ENCODE measurements around the gene IL20RB.

Gene IL20RB

GRCh38 chr3:136942803-136943202 is 15.0 kb upstream of the IL20RB start:
- Histone ChIP-seq H3K27ac (ENCODE audit: low read length) (no peak overlapping the region), H3K79me2 (ENCODE audit: low read length) (peaks cover 24% of the 10 kb centered on the region), H4K20me1 (ENCODE audit: insufficient read depth, low read length) (no peaks in the 10 kb centered on the region)

DNA sequence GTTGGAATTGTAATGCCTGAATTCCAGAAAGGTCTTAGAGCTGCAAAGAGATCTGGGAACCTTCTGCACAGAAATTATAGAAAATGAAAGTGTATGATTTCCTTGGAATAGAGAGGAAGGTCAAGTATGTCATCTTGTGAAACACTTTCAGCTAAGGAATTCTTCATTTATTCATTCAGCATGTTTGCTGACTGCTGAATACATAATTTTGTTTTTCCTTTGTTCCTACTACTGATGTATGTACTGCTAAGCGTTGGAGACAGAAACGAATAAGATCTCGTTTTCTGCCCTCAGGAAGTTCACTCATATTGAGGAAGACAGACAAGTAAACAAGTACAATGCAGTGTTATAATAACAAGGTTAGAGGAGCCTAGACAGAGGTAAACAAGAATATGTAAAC is 14.3 kb upstream of the IL20RB start:
- Histone ChIP-seq H3K9me3 (ENCODE audit: insufficient read depth, low read length) (no peaks in the 10 kb centered on the region), H3K4me3 (ENCODE audit: low read length) (no peak overlapping the region), H3K27me3 (ENCODE audit: low read depth, low read length) (no peaks in the 10 kb centered on the region), H3K4me2 (ENCODE audit: low read length) (no peak overlapping the region), H3K9ac (ENCODE audit: low read length) (no peak overlapping the region), H3K27ac (ENCODE audit: low read length) (no peak overlapping the region), H3K79me2 (ENCODE audit: low read length) (peaks cover 18% of the 10 kb centered on the region), H4K20me1 (ENCODE audit: insufficient read depth, low read length) (no peaks in the 10 kb centered on the region), H3K4me1 (ENCODE audit: low read length) (no peaks in the 10 kb centered on the region), H2AFZ (ENCODE audit: low read depth, low read length) (no peak overlapping the region), H3K36me3 (replicated peaks; ENCODE audit: low read depth, low read length) (peaks cover 6% of the 10 kb centered on the region)
- TF ChIP-seq, protein P1, sequence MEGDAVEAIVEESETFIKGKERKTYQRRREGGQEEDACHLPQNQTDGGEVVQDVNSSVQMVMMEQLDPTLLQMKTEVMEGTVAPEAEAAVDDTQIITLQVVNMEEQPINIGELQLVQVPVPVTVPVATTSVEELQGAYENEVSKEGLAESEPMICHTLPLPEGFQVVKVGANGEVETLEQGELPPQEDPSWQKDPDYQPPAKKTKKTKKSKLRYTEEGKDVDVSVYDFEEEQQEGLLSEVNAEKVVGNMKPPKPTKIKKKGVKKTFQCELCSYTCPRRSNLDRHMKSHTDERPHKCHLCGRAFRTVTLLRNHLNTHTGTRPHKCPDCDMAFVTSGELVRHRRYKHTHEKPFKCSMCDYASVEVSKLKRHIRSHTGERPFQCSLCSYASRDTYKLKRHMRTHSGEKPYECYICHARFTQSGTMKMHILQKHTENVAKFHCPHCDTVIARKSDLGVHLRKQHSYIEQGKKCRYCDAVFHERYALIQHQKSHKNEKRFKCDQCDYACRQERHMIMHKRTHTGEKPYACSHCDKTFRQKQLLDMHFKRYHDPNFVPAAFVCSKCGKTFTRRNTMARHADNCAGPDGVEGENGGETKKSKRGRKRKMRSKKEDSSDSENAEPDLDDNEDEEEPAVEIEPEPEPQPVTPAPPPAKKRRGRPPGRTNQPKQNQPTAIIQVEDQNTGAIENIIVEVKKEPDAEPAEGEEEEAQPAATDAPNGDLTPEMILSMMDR (IDR thresholded peaks at IDR 0.05; ENCODE audit: low read depth, low read length), result no peak
- TF ChIP-seq EZH2phosphoT487 (IDR thresholded peaks at IDR 0.05; ENCODE audit: low read depth), result no peak

More at GRCh38 chr3:136942803-136943202, 15.0 kb upstream of the IL20RB start:
- TF ChIP-seq, protein P1 (IDR thresholded peaks at IDR 0.05; ENCODE audit: low read depth, low read length), result no peak
- TF ChIP-seq EZH2phosphoT487 (IDR thresholded peaks at IDR 0.05; ENCODE audit: low read depth), result no peak
- H3K36me3 ChIP-seq (replicated peaks; ENCODE audit: low read depth, low read length), result peaks cover 6% of the 10 kb centered on the region
- H3K27me3 ChIP-seq (ENCODE audit: low read depth, low read length), result no peaks in the 10 kb centered on the region
- no peak overlapping the region for H3K4me3 ChIP-seq (ENCODE audit: low read length)
- no peak overlapping the region for H3K4me2 ChIP-seq (ENCODE audit: low read length)
- H3K4me1 ChIP-seq (ENCODE audit: low read length), result no peaks in the 10 kb centered on the region
- H3K9me3 ChIP-seq (ENCODE audit: insufficient read depth, low read length), result no peaks in the 10 kb centered on the region
- no peak overlapping the region for H2AFZ ChIP-seq (ENCODE audit: low read depth, low read length)
- H3K9ac ChIP-seq (ENCODE audit: low read length), result no peak overlapping the region

- Histone ChIP-seq H3K9me3 (ENCODE audit: insufficient read depth, low read length) (no peaks in the 10 kb centered on the region), H3K27ac (ENCODE audit: low read length) (no peak overlapping the region), H3K36me3 (replicated peaks; ENCODE audit: low read depth, low read length) (peaks cover 6% of the 10 kb centered on the region), H3K4me1 (ENCODE audit: low read length) (peaks cover 12% of the 10 kb centered on the region), H3K27me3 (ENCODE audit: low read depth, low read length) (no peaks in the 10 kb centered on the region), H3K4me2 (ENCODE audit: low read length) (no peak overlapping the region), H3K79me2 (ENCODE audit: low read length) (peaks cover 5% of the 10 kb centered on the region; the same call in 1 of the 2 replicates), H4K20me1 (ENCODE audit: insufficient read depth, low read length) (no peaks in the 10 kb centered on the region), H3K4me3 (ENCODE audit: low read length) (no peak overlapping the region), H3K9ac (ENCODE audit: low read length) (no peak overlapping the region), H2AFZ (ENCODE audit: low read depth, low read length) (no peak overlapping the region)
- TF ChIP-seq, protein P1 (IDR thresholded peaks at IDR 0.05; ENCODE audit: low read depth, low read length), result no peak
- no peak for TF ChIP-seq EZH2phosphoT487 (IDR thresholded peaks at IDR 0.05; ENCODE audit: low read depth)
These were observed 10.8 kb upstream of the IL20RB start for GRCh38 chr3:136946978-136947377.

DNA sequence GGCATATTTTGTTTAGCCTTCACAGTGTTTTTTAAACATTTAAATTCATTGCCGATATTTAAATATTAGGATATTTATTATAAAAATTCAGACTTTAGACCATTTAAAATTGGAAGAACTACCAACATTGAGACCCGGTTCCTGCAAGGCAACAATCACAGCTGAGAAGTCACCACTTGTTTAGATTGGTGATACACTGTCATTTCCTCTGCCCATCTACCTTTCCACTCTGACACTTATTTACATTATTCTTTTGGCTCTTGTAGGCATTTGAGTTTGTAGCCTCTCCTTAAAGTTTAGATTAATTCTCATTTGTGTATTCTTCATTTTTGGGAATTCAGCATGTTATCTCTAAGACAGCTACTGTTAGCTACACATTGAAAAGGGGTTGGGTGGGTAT is 10.3 kb upstream of the IL20RB start:
- TF ChIP-seq, protein P1 (IDR thresholded peaks at IDR 0.05; ENCODE audit: low read depth, low read length), result no peak
- TF ChIP-seq EZH2phosphoT487 (IDR thresholded peaks at IDR 0.05; ENCODE audit: low read depth), result no peak
- Histone ChIP-seq H3K4me1 (ENCODE audit: low read length) (peaks cover 12% of the 10 kb centered on the region), H3K4me3 (ENCODE audit: low read length) (no peak overlapping the region), H3K27me3 (ENCODE audit: low read depth, low read length) (no peaks in the 10 kb centered on the region), H4K20me1 (ENCODE audit: insufficient read depth, low read length) (no peaks in the 10 kb centered on the region), H3K9me3 (ENCODE audit: insufficient read depth, low read length) (no peaks in the 10 kb centered on the region), H3K9ac (ENCODE audit: low read length) (no peak overlapping the region), H2AFZ (ENCODE audit: low read depth, low read length) (no peak overlapping the region), H3K79me2 (ENCODE audit: low read length) (peaks cover 3% of the 10 kb centered on the region; the same call in 1 of the 2 replicates), H3K4me2 (ENCODE audit: low read length) (no peak overlapping the region), H3K27ac (ENCODE audit: low read length) (no peak overlapping the region), H3K36me3 (replicated peaks; ENCODE audit: low read depth, low read length) (peaks cover 6% of the 10 kb centered on the region)

Measured in OCI-LY3 (cell line).